Neural progenitor cell (in vitro differentiated cells): Measurements from ENCODE around the gene ILKAP. TPM values are rescaled to one million over a fixed set of nuclear protein-coding genes. Genes with fewer than 3 reads are reported as not detected.
A peak's percentile ranks its signal among the peaks of the same experiment; 100 is the strongest.

Experiments
- DNase-seq: peaks from one replicate; pipeline ENCODE4 v3.0.0-alpha.2; 2016; ENCODE audit warnings: low spot score
- H2AFZ ChIP-seq: fragments of 200-600 bp; sonication (generic); replicated peaks from 2 replicates; pipeline ENCODE4 v1.6.1; 2016; ENCODE audit warnings: antibody characterized with exemption
- H3F3A ChIP-seq: fragments of 200-600 bp; sonication (generic); 2 replicates; pipeline ENCODE4 v1.6.1; 2016; ENCODE audit warnings: antibody characterized with exemption, low read depth
- H3K27ac ChIP-seq: fragments of 200-600 bp; sonication (generic); 2 replicates; pipeline ENCODE4 v1.5.1; 2016; ENCODE audit warnings: mild to moderate bottlenecking
- H3K27me3 ChIP-seq: fragments of 200-600 bp; sonication (generic); 2 replicates; pipeline ENCODE4 v1.6.1; 2016; ENCODE audit warnings: mild to moderate bottlenecking, moderate library complexity
- H3K36me3 ChIP-seq: fragments of 200-600 bp; sonication (generic); 2 replicates; pipeline ENCODE4 v1.5.1; 2016
- H3K4me1 ChIP-seq: fragments of 200-600 bp; sonication (generic); 2 replicates; pipeline ENCODE4 v1.6.1; 2016; ENCODE audit warnings: mixed run types
- H3K4me2 ChIP-seq: fragments of 200-600 bp; sonication (generic); 2 replicates; pipeline ENCODE4 v1.6.1; 2016
- H3K4me3 ChIP-seq: fragments of 200-600 bp; sonication (generic); 2 replicates; pipeline ENCODE4 v1.5.1; 2016
- H3K79me2 ChIP-seq: fragments of 200-600 bp; sonication (generic); 2 replicates; pipeline ENCODE4 v1.6.1; 2016; ENCODE audit warnings: low read depth
- H3K9ac ChIP-seq: fragments of 200-600 bp; sonication (generic); 2 replicates; pipeline ENCODE4 v1.6.1; 2016
- H3K9me3 ChIP-seq: fragments of 200-600 bp; sonication (generic); 2 replicates; pipeline ENCODE4 v1.5.1; 2016; ENCODE audit warnings: low read depth
- H4K20me1 ChIP-seq: fragments of 200-600 bp; sonication (generic); 2 replicates; pipeline ENCODE4 v1.6.1; 2016; ENCODE audit warnings: low read depth
- H3K27ac Mint-ChIP-seq: 3 replicates; pipeline ENCODE4 v1.8.0; 2021; ENCODE audit warnings: mixed read lengths
- H3K27me3 Mint-ChIP-seq: 2 replicates; pipeline ENCODE4 v1.8.0; 2022; ENCODE audit warnings: low read depth, mild to moderate bottlenecking, inconsistent platforms, moderate library complexity, mixed read lengths; ENCODE audit not compliant: insufficient read depth
- H3K36me3 Mint-ChIP-seq: 3 replicates; pipeline ENCODE4 v1.8.0; 2021; ENCODE audit warnings: mixed read lengths
- H3K4me1 Mint-ChIP-seq: 3 replicates; pipeline ENCODE4 v1.8.0; 2021; ENCODE audit warnings: mixed read lengths
- H3K4me3 Mint-ChIP-seq: 3 replicates; pipeline ENCODE4 v1.8.0; 2021; ENCODE audit warnings: mild to moderate bottlenecking, moderate library complexity, mixed read lengths
- H3K9me3 Mint-ChIP-seq: 3 replicates; pipeline ENCODE4 v1.8.0; 2020; ENCODE audit warnings: mixed read lengths
- CTCF ChIP-seq: fragments of 200-600 bp; sonication (generic); IDR thresholded peaks from 2 replicates; pipeline ENCODE4 v1.5.1; 2017; ENCODE audit warnings: antibody characterized with exemption, mild to moderate bottlenecking
- EZH2 ChIP-seq: fragments of 200-600 bp; sonication (generic); IDR thresholded peaks from 2 replicates; pipeline ENCODE4 v1.6.1; 2017; ENCODE audit warnings: antibody characterized with exemption, mild to moderate bottlenecking, moderate library complexity
- EZH2phosphoT487 ChIP-seq: fragments of 200-600 bp; sonication (generic); IDR thresholded peaks from 2 replicates; pipeline ENCODE4 v1.6.1; 2017; ENCODE audit warnings: antibody characterized with exemption
- total RNA-seq: library from RNA; depleted of rRNA; stranded (reverse); fragments of >200 nt; gene quantifications from 2 replicates; pipeline ENCODE4 v1.2.3, GENCODE V29; 2015; ENCODE audit warnings: low replicate concordance

ILKAP gene
- total RNA-seq, 1 donor from 2014 or later, result 19.0 TPM

GRCh38 chr2:238145851-238146250 lies 57.6 kb downstream of the ILKAP start:
- Histone ChIP-seq H3K79me2 (no peaks in the 10 kb centered on the region), H3F3A (no peaks in the 10 kb centered on the region), H3K4me1 (no peaks in the 10 kb centered on the region), H3K36me3 (no peaks in the 10 kb centered on the region), H3K27ac (no peak overlapping the region), H2AFZ (no peak overlapping the region), H3K27me3 (no peaks in the 10 kb centered on the region), H3K9me3 (no peaks in the 10 kb centered on the region), H3K4me3 (no peak overlapping the region), H3K4me2 (no peak overlapping the region), H3K9ac (no peak overlapping the region), H4K20me1 (no peaks in the 10 kb centered on the region)
- Mint-ChIP-seq H3K4me1 (no peaks in the 10 kb centered on the region), H3K4me3 (no peak overlapping the region), H3K9me3 (no peaks in the 10 kb centered on the region), H3K27me3 (peaks cover 7% of the 10 kb centered on the region), H3K36me3 (no peaks in the 10 kb centered on the region), H3K27ac (no peak overlapping the region)
- TF ChIP-seq EZH2 (no peak), CTCF (no peak), EZH2phosphoT487 (no peak)
- no peak for DNase-seq

DNA sequence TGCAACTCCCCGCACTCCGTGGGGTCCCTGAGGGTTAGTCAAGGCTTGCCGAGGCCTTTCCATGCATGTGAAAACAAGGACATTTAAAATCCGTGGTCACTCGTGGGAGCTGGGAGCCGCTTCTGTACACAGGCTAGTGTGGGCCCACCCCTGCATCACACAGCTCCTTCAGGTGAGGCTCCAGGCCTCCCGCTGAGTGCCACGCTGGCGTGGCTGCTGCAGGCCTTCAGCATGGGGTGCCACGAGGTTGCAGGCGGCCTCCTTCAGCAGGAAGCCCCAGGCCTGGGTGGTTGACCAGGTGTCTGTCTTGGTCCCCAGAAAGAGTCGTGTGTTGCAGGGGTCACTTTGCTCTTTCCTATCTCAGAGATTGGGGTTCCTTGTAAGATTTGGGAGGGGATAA lies 58.4 kb downstream of the ILKAP start:
- Mint-ChIP-seq H3K27ac (peak overlapping the region; percentile 69), H3K9me3 (no peaks in the 10 kb centered on the region), H3K4me3 (no peak overlapping the region), H3K4me1 (no peaks in the 10 kb centered on the region), H3K36me3 (no peaks in the 10 kb centered on the region), H3K27me3 (peaks cover 7% of the 10 kb centered on the region)
- no peak overlapping the region for H3K4me2 ChIP-seq
- no peak overlapping the region for H3K27ac ChIP-seq
- TF ChIP-seq EZH2phosphoT487 (no peak), EZH2 (no peak), CTCF (no peak)
- no peak for DNase-seq
- no peaks in the 10 kb centered on the region for H3K9me3 ChIP-seq
- no peaks in the 10 kb centered on the region for H3F3A ChIP-seq
- H3K4me3 ChIP-seq, result no peak overlapping the region
- H2AFZ ChIP-seq, result no peak overlapping the region
- no peaks in the 10 kb centered on the region for H3K27me3 ChIP-seq
- H3K79me2 ChIP-seq, result no peaks in the 10 kb centered on the region
- no peak overlapping the region for H3K9ac ChIP-seq
- H4K20me1 ChIP-seq, result no peaks in the 10 kb centered on the region
- no peaks in the 10 kb centered on the region for H3K4me1 ChIP-seq
- no peaks in the 10 kb centered on the region for H3K36me3 ChIP-seq

DNA sequence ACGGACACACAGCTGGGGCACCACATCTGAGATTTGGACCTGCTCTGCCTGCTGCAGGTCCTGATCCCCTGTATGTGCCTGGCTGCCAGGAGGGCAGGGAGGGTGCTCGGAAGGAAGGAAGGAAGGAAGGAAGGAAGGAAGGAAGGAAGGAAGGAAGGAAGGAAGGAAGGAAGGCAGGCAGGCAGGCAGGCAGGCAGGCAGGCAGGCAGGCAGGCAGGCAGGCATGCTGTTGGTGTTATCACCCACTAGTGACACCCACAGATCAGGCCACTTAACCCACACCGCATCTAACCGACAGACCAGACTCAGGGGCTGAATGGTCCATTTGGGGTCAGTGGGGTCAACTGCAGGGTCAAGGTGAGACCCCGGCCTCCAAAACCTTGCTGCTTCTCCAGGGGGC lies 59.2 kb downstream of the ILKAP start:
- Mint-ChIP-seq H3K27ac (no peak overlapping the region), H3K9me3 (no peaks in the 10 kb centered on the region), H3K4me1 (no peaks in the 10 kb centered on the region), H3K27me3 (peaks cover 7% of the 10 kb centered on the region), H3K36me3 (no peaks in the 10 kb centered on the region), H3K4me3 (no peak overlapping the region)
- peaks cover 1% of the 10 kb centered on the region for H3K4me1 ChIP-seq
- H3F3A ChIP-seq, result no peaks in the 10 kb centered on the region
- TF ChIP-seq CTCF, result no peak
- no peak for TF ChIP-seq EZH2phosphoT487
- TF ChIP-seq EZH2, result no peak
- no peaks in the 10 kb centered on the region for H3K79me2 ChIP-seq
- no peaks in the 10 kb centered on the region for H3K27me3 ChIP-seq
- H4K20me1 ChIP-seq, result no peaks in the 10 kb centered on the region
- H3K4me2 ChIP-seq, result no peak overlapping the region
- no peak overlapping the region for H3K9ac ChIP-seq
- no peak for DNase-seq
- H3K27ac ChIP-seq, result no peak overlapping the region
- no peaks in the 10 kb centered on the region for H3K36me3 ChIP-seq
- no peak overlapping the region for H2AFZ ChIP-seq
- H3K9me3 ChIP-seq, result no peaks in the 10 kb centered on the region
- H3K4me3 ChIP-seq, result no peak overlapping the region
